Kidney (tissue), 14 donors: ENCODE results near the gene ZSCAN31. TPM values are rescaled to one million over a fixed set of nuclear protein-coding genes. Genes with fewer than 3 reads are reported as not detected.

Experiments used
- DNase-seq, 5 donors: peaks; one replicate each; pipeline ENCODE4 v3.0.0-alpha.2; 2013 to 2020
- FAIRE-seq: peaks from 2 replicates; lab custom pipeline; 2012; peaks lifted over from hg19 to GRCh38; lab: Jason Lieb, UNC
- H3K27ac ChIP-seq, 2 donors: one replicate each; pipeline ENCODE4 v1.7.0; 2013; ENCODE audit warnings: low read depth in 2 of 2, low read length in 2 of 2, inconsistent platforms in 1 of 2
- H3K27me3 ChIP-seq: one replicate; pipeline ENCODE4 v1.7.1; 2013; ENCODE audit warnings: low read length, inconsistent platforms; ENCODE audit not compliant: control insufficient read depth, insufficient read depth
- H3K36me3 ChIP-seq, 3 donors: one replicate each; pipeline versions ENCODE4 v1.7.0 to v1.7.1; 2013; ENCODE audit warnings: low read length in 3 of 3, control low read depth in 1 of 3, inconsistent platforms in 1 of 3; ENCODE audit not compliant: insufficient read depth in 3 of 3, control insufficient read depth in 2 of 3
- H3K4me1 ChIP-seq, 3 donors: one replicate each; pipeline versions ENCODE4 v1.7.0 to v1.7.1; 2013; ENCODE audit warnings: low read length in 3 of 3, inconsistent platforms in 1 of 3, low read depth in 1 of 3; ENCODE audit not compliant: control insufficient read depth in 2 of 3, insufficient read depth in 2 of 3
- H3K4me3 ChIP-seq, 3 donors: one replicate each; pipeline versions ENCODE4 v1.7.0 to v1.8.1; 2013; ENCODE audit warnings: low read length in 3 of 3, control low read depth in 1 of 3, inconsistent platforms in 1 of 3
- H3K9ac ChIP-seq, 3 donors: one replicate each; pipeline versions ENCODE4 v1.7.0 to v1.7.1; 2013; ENCODE audit warnings: low read length in 3 of 3, control low read depth in 1 of 3, inconsistent platforms in 1 of 3
- H3K9me3 ChIP-seq, 3 donors: one replicate each; pipeline versions ENCODE4 v1.7.0 to v1.7.1; 2013; ENCODE audit warnings: low read length in 3 of 3, control low read depth in 1 of 3, inconsistent platforms in 1 of 3; ENCODE audit not compliant: control insufficient read depth in 2 of 3, insufficient read depth in 1 of 3
- intact Hi-C: fragments of 100-400 bp; cut with DNase I; formaldehyde crosslinking; loops from one replicate; pipeline ENCODE4 v1.11.1; 2022
- polyA plus RNA-seq: library from polyadenylated mRNA; stranded (reverse); fragments of 350-450 nt; fragmentation: Illumina TruSeq; extraction: RNeasy Lipid Tissue Mini Kit (QIAGEN cat#74804); gene quantifications from one replicate; pipeline ENCODE4 v1.2.3, GENCODE V29; 2014; ENCODE audit warnings: low read depth, low replicate concordance; ENCODE audit not compliant: insufficient read depth
- total RNA-seq: library from RNA; stranded (reverse); fragmentation: NEBNext Ultra II Directional; extraction: Animal tissue kit (Norgen Biotek cat#: 25700); gene quantifications from one replicate; pipeline ENCODE4 v1.2.1, GENCODE V29; 2021
- TF ChIP-seq, protein P1 (sequence below): IDR thresholded peaks from 3 replicates; pipeline ENCODE4 v1.5.1; 2012; ENCODE audit warnings: mild to moderate bottlenecking, moderate library complexity, borderline replicate concordance; ENCODE audit not compliant: insufficient read depth; ENCODE audit errors: extremely low read depth
- donor health status: control.
- donor health status: control.
- donor health status: control.
- donor health status: control.
- donor health status: control.
- donor health status: DM: yes; HTN: yes; CAD: no.
- donor health status: Normal renal cell carcinoma (clear cell type).

The ZSCAN31 gene
- total and polyA plus RNA-seq, 2 donors from 2014 or later, result 4.1 to 6.3 TPM

DNA sequence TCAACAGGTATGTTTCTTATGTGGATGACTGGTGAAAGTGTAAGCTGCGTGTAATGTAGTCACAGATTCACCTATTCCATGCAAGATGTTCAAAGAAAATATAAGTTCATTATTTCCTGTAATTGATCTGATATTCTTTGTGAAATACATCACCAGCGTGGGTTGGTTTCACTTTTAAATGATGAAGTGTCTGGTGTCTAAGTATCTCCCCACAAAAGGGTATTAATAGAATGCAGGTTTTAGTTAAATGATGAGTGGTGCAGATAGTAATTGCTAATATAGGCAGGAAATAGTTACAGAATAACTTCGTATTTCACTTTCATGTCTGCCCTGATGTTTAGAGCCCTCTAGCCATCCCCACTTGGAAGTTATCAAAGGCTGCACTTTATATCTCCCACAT, 32.4 kb downstream of the ZSCAN31 start:
- FAIRE-seq, result no peak
- DNase-seq, result no peak
- TF ChIP-seq, protein P1, sequence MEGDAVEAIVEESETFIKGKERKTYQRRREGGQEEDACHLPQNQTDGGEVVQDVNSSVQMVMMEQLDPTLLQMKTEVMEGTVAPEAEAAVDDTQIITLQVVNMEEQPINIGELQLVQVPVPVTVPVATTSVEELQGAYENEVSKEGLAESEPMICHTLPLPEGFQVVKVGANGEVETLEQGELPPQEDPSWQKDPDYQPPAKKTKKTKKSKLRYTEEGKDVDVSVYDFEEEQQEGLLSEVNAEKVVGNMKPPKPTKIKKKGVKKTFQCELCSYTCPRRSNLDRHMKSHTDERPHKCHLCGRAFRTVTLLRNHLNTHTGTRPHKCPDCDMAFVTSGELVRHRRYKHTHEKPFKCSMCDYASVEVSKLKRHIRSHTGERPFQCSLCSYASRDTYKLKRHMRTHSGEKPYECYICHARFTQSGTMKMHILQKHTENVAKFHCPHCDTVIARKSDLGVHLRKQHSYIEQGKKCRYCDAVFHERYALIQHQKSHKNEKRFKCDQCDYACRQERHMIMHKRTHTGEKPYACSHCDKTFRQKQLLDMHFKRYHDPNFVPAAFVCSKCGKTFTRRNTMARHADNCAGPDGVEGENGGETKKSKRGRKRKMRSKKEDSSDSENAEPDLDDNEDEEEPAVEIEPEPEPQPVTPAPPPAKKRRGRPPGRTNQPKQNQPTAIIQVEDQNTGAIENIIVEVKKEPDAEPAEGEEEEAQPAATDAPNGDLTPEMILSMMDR, result no peak
- Histone ChIP-seq H3K4me1 (no peaks in the 10 kb centered on the region), H3K36me3 (peaks cover 0 to 4% (median 0%) of the 10 kb centered on the region in 3 donors), H3K9ac (no peak overlapping the region), H3K9me3 (no peaks in the 10 kb centered on the region), H3K27ac (no peak overlapping the region), H3K4me3 (no peak overlapping the region), H3K27me3 (no peaks in the 10 kb centered on the region)
- intact Hi-C loops, result no loop called here

GRCh38 chr6:28296520-28297060, 39.4 kb downstream of the ZSCAN31 start:
- FAIRE-seq, result no peak
- TF ChIP-seq, protein P1, result no peak
- no peak for DNase-seq
- no peaks in the 10 kb centered on the region for H3K9me3 ChIP-seq
- H3K27me3 ChIP-seq, result no peaks in the 10 kb centered on the region
- intact Hi-C loops, result no loop called here
- no peaks in the 10 kb centered on the region for H3K4me1 ChIP-seq
- H3K27ac ChIP-seq, result no peak overlapping the region
- H3K36me3 ChIP-seq, result peaks cover 0 to 4% (median 3%) of the 10 kb centered on the region in 3 donors
- no peak overlapping the region for H3K4me3 ChIP-seq
- H3K9ac ChIP-seq, result no peak overlapping the region

GRCh38 chr6:28295326-28295725, 40.6 kb downstream of the ZSCAN31 start:
- H3K9me3 ChIP-seq, result no peaks in the 10 kb centered on the region
- H3K4me3 ChIP-seq, result no peak overlapping the region
- no peak overlapping the region for H3K9ac ChIP-seq
- intact Hi-C loops, result no loop called here
- H3K36me3 ChIP-seq, result peaks cover 0 to 3% (median 1%) of the 10 kb centered on the region in 3 donors
- FAIRE-seq (no peak), DNase-seq (no peak)
- H3K27ac ChIP-seq, result no peak overlapping the region
- no peaks in the 10 kb centered on the region for H3K4me1 ChIP-seq
- H3K27me3 ChIP-seq, result no peaks in the 10 kb centered on the region
- TF ChIP-seq, protein P1, result no peak

GRCh38 chr6:28291573-28291972, 44.4 kb downstream of the ZSCAN31 start:
- peaks cover 5 to 9% (median 7%) of the 10 kb centered on the region in 3 donors for H3K36me3 ChIP-seq
- H3K27me3 ChIP-seq, result no peaks in the 10 kb centered on the region
- intact Hi-C loops, result no loop called here
- H3K4me3 ChIP-seq, result no peak overlapping the region
- TF ChIP-seq, protein P1, result no peak
- no peak for DNase-seq
- FAIRE-seq, result no peak
- no peak overlapping the region for H3K9ac ChIP-seq
- H3K27ac ChIP-seq, result no peak overlapping the region
- H3K4me1 ChIP-seq, result no peaks in the 10 kb centered on the region
- H3K9me3 ChIP-seq, result no peaks in the 10 kb centered on the region
